Measurements from ENCODE around the gene C1orf210.

Gene C1orf210

GRCh38 chr1:43312212-43312623, 26.8 kb upstream of the C1orf210 start:
- no peak for DNase-seq

DNA sequence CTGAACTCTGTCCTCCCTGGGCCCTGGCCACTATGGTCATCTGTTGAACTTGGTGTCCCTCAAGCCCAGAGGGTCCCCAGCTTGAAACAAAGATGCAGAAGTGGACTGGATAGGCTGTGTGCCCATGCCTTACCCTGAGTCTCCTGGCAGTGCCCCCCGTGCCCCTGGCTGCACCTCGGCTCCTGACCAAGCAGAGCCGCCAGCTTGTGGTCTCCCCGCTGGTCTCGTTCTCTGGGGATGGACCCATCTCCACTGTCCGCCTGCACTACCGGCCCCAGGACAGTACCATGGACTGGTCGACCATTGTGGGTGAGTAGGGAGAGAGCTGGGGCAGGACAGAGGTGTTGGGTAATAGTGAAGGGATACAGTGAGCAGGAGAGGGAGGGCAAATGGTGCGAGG, 26.1 kb upstream of the C1orf210 start:
- DNase-seq, result no peak

GRCh38 chr1:43309405-43310025, 24.1 kb upstream of the C1orf210 start:
- no peak for DNase-seq

DNA sequence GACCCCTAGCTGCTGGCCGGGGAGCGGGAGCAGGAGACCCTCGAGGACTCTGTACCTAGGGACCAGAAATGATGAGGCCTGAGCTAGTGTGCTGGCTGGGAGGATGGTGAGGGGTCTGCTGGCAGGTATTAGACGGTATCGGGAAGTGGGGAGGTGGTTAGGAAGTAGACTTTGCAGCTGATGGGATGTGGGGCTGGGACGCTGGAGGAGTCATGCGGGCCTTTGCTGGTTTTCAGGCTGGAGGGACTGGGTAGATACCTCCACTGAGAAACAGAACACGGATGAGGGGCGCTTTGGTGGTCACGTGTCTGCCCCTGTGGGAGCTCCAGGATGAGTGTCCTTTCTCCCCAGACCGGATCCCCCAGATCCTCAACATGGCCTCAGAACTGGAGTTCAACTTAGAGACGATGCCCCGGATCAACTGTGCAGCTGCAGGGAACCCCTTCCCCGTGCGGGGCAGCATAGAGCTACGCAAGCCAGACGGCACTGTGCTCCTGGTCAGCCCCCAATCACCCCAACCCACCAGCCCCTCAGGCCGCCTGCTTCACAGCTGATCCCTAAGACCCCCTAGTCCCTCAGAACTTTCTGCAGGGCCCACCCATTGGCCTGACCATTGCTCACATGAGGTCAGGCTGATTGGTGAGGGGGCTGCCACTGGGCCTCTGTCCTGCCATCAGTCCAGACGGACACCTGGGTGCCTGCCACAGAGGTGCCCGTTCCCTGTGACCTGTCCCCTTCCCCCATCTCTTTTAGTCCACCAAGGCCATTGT, 23.4 kb upstream of the C1orf210 start:
- no peak for DNase-seq

- no peak for DNase-seq
Measured at GRCh38 chr1:43307458-43308158, 22.2 kb upstream of the C1orf210 start.

DNA sequence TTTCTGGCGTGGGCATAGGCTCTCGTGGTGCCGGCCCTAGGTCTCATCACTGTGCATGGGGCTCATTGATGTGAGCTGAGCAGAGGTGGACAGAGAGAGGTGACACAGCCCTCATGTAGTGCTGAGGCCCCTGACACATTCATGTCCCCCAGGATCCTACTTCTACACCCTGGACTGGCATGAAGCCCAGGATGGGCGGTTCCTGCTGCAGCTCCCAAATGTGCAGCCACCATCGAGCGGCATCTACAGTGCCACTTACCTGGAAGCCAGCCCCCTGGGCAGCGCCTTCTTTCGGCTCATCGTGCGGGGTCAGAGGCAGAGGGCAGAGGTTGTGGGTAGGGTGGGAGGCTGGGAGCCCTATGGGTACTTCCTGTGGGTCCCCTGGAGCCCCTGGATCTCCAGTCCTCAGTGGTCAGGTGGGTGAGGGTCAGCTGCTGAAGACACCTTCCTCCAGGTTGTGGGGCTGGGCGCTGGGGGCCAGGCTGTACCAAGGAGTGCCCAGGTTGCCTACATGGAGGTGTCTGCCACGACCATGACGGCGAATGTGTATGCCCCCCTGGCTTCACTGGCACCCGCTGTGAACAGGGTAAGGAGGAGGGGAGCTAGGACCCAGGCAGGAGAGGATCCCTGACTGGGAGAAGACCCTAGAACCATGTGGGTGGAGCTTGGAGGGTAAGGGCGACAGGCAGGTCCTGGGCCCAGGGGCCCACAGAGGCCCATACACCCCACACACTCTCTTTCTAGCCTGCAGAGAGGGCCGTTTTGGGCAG, 21.5 kb upstream of the C1orf210 start:
- DNase-seq, result no peak

DNA sequence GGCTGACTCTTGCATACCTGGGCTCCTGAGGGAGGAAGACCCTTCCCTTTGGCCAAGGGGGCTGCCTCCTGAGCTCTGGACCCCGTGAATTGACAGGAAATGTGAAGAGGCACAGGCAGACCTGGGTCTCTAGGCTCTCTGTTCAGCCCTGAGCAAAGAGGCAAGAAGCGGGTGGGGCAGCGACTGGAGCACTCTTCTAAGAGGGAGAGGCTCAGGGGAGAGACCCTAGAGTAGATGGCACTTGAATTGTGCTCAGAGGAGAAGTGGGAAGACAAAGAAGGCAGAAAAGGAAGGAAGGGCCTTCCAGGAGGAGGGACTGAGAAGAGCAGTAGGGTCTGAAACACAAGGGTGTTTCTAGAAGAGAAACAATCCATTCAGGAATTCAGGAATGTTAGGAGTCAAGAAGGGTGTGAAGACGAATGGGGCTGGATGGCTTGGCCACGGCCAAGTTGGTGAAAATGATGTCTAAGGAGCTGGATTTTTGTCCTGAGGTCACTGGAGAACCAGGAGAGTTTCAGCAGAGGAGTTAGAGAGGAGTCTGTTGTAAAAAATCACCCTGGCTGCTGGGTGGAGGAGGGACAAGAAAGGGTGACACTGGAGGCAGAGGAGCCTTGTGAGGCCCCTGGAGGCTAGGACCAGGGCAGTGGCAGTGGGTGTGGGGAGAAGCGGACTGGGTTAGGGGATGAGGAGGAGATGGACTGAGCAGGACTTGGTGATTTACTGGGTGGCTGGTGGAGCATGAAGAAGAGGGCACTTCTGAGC, 20.7 kb upstream of the C1orf210 start:
- DNase-seq, result no peak

- DNase-seq, result no peak
Measured at GRCh38 chr1:43305461-43305860, 20.1 kb upstream of the C1orf210 start.

GRCh38 chr1:43304771-43305300, 19.5 kb upstream of the C1orf210 start:
- DNase-seq, result no peak

DNA sequence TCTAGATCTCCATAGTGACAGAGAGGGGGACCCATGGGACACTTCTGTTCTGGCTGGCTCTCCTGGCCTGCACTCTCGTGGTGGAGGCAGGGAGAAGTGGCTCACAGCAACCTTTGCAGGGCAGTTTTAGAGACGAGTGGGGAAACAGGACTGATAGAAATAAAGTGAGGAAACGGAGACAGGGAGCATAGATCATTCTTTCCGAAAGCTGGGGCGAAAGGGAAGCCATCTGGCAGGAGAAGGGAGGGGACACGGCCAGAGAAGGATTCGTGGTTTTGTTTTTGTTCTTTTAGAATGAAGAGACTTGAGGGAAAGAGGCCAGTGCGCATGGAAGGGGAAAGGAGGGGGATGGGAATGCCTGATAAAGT, 18.9 kb upstream of the C1orf210 start:
- DNase-seq, result no peak

GRCh38 chr1:43303471-43304313, 18.3 kb upstream of the C1orf210 start:
- DNase-seq, result no peak

- DNase-seq, result no peak
Measured at GRCh38 chr1:43302721-43303470, 17.5 kb upstream of the C1orf210 start.

GRCh38 chr1:43302201-43302600, 16.8 kb upstream of the C1orf210 start:
- DNase-seq, result no peak

GRCh38 chr1:43300378-43301094, 15.2 kb upstream of the C1orf210 start, which contains the start of gene TIE1:
Gene TIE1 (plus strand): TSS chr1:43300982. CDS start chr1:43301072, 90 bp downstream.
- no peak for DNase-seq

DNA sequence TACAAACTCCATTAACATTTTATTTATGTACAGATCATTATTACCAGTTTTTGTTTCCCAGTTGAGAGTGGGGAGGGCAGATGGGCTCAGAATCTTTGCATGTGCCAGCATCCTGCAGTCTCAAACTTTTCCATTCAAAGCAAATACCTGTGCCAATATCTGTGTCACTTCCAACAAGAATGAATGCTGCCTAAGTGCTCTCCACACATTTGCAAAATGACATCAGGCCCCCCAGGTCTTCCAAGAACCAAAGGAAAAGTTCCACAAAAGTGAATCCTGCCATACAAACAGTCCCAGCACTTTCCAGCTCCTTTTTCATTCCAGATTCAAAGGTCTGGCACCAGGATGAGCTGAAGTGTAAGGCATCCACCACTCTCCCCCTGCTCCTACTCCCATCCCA, 13.7 kb upstream of the C1orf210 start:
- no peak for DNase-seq

GRCh38 chr1:43298055-43298454, 12.7 kb upstream of the C1orf210 start:
- no peak for DNase-seq

GRCh38 chr1:43296207-43296606, 10.8 kb upstream of the C1orf210 start:
- DNase-seq, result no peak

GRCh38 chr1:43294761-43295160, 9.4 kb upstream of the C1orf210 start:
- DNase-seq, result no peak

- no peak for DNase-seq
Measured at GRCh38 chr1:43293896-43294760, 8.7 kb upstream of the C1orf210 start.
